GM12878 (cell line): ENCODE data around the gene ANO4. TPM values are rescaled to one million over a fixed set of nuclear protein-coding genes. Genes with fewer than 3 reads are reported as not detected.

Source experiments
- ATAC-seq: fragments of 200-7000 bp; cut with Tn5 transposase; 3 replicates; pipeline ENCODE4 v1.9.1; 2020; ENCODE audit warnings: mild to moderate bottlenecking, moderate library complexity
- BruUV-seq: library from RNA; stranded (reverse); fragments of 400-500 nt; replicated peaks from 2 replicates; lab custom pipeline; 2021; lab: Mats Ljungman, UMichigan
- CTCF ChIA-PET: fragments of 300-600 bp; sonication (Branson Sonifier 250); formaldehyde crosslinking; extraction: SDS; loops from one replicate; lab custom pipeline; 2021; ENCODE audit warnings: inconsistent platforms; lab: Yijun Ruan, JAX
- POLR2A ChIA-PET: fragments of 350-600 bp; formaldehyde crosslinking; extraction: SDS; loops from one replicate; lab custom pipeline; 2021; ENCODE audit warnings: inconsistent platforms; lab: Charles Lee
- RAD21 ChIA-PET: fragments of 300-600 bp; sonication (Branson Sonifier 250); formaldehyde crosslinking; loops from one replicate; lab custom pipeline; 2023; ENCODE audit warnings: antibody characterized with exemption; ENCODE audit not compliant: unreplicated experiment; lab: Charles Lee
- SMC1A ChIA-PET: fragments of 300-600 bp; sonication (Branson Sonifier 250); formaldehyde crosslinking; loops from one replicate; lab custom pipeline; 2023; ENCODE audit not compliant: unreplicated experiment, uncharacterized antibody; lab: Charles Lee
- DNase-seq: peaks from one replicate; pipeline ENCODE4 v3.0.0-alpha.2; 2011; ENCODE audit warnings: low read depth, low spot score
- FAIRE-seq: peaks from 3 replicates; lab custom pipeline; 2011; peaks lifted over from hg19 to GRCh38; lab: Jason Lieb, UNC
- H2AFZ ChIP-seq: 2 replicates; pipeline ENCODE4 v1.6.0; 2011; ENCODE audit warnings: low read depth, low read length, control low read depth; ENCODE audit not compliant: control insufficient read depth
- H3K27ac ChIP-seq: 2 replicates; pipeline ENCODE4 v1.5.1; 2011; ENCODE audit warnings: control low read depth; ENCODE audit not compliant: control insufficient read depth, insufficient read depth
- H3K27me3 ChIP-seq, 2 experiments: replicated peaks in 1 of 2; 2 replicates each; pipeline versions ENCODE4 v1.6.0 to v1.6.1; 2011; ENCODE audit warnings: low read length in 1 of 2; ENCODE audit not compliant: control insufficient read depth in 2 of 2, insufficient read depth in 2 of 2
- H3K36me3 ChIP-seq, 2 experiments: 2 replicates each; pipeline ENCODE4 v1.5.1; 2011; ENCODE audit warnings: low read length in 1 of 2; ENCODE audit not compliant: control insufficient read depth in 2 of 2, insufficient read depth in 2 of 2
- H3K4me1 ChIP-seq: 2 replicates; pipeline ENCODE4 v1.6.1; 2011; ENCODE audit warnings: mild to moderate bottlenecking, low read length, moderate library complexity, mixed read lengths; ENCODE audit not compliant: control insufficient read depth, insufficient read depth
- H3K4me2 ChIP-seq: 2 replicates; pipeline ENCODE4 v1.6.0; 2011; ENCODE audit warnings: control low read depth; ENCODE audit not compliant: control insufficient read depth, insufficient read depth
- H3K4me3 ChIP-seq: fragments of 200-600 bp; sonication (generic); 2 replicates; pipeline ENCODE4 v1.5.1; 2016
- H3K79me2 ChIP-seq: 2 replicates; pipeline ENCODE4 v1.6.0; 2011; ENCODE audit warnings: low read length; ENCODE audit not compliant: control insufficient read depth, insufficient read depth
- H3K9ac ChIP-seq: 2 replicates; pipeline ENCODE4 v1.8.0; 2011; ENCODE audit warnings: low read length, control low read depth, mixed read lengths; ENCODE audit not compliant: control insufficient read depth, insufficient read depth
- H3K9me3 ChIP-seq: replicated peaks from 3 replicates; pipeline ENCODE4 v1.5.1; 2011; ENCODE audit warnings: mild to moderate bottlenecking, low read length; ENCODE audit not compliant: control insufficient read depth, insufficient read depth
- H4K20me1 ChIP-seq: 2 replicates; pipeline ENCODE4 v1.6.0; 2011; ENCODE audit not compliant: control insufficient read depth, insufficient read depth
- GABPA ChIP-seq: IDR thresholded peaks from 2 replicates; pipeline ENCODE4 v1.6.1; 2014; ENCODE audit warnings: antibody characterized with exemption, low read depth, mild to moderate bottlenecking, inconsistent platforms
- HDAC6 ChIP-seq: fragments of 200-600 bp; sonication (generic); IDR thresholded peaks from one replicate; pipeline ENCODE4 v1.8.0; 2017; ENCODE audit warnings: antibody characterized with exemption; ENCODE audit not compliant: unreplicated experiment
- MEF2A ChIP-seq: IDR thresholded peaks from 2 replicates; pipeline ENCODE4 v1.6.1; 2011; ENCODE audit warnings: low read depth, mild to moderate bottlenecking, low read length, moderate library complexity; ENCODE audit not compliant: insufficient read depth
- POLR2A ChIP-seq: IDR thresholded peaks from 2 replicates; pipeline ENCODE4 v1.6.1; 2011; ENCODE audit warnings: low read depth, mild to moderate bottlenecking, low read length
- RAD51 ChIP-seq: fragments of 450-650 bp; IDR thresholded peaks from 2 replicates; pipeline ENCODE4 v1.6.1; 2016; ENCODE audit warnings: moderate library complexity, mild to moderate bottlenecking, inconsistent platforms
- RELA ChIP-seq: fragments of 450-650 bp; IDR thresholded peaks from 2 replicates; pipeline ENCODE4 v1.8.0; 2014; ENCODE audit warnings: borderline replicate concordance; ENCODE audit not compliant: partially characterized antibody
- SMAD5 ChIP-seq: IDR thresholded peaks from 2 replicates; pipeline ENCODE4 v1.6.1; 2016; ENCODE audit warnings: antibody characterized with exemption, low read depth
- SP1 ChIP-seq: IDR thresholded peaks from one replicate; pipeline ENCODE4 v1.6.1; 2011; ENCODE audit warnings: low read depth, low read length
- SPI1 ChIP-seq: IDR thresholded peaks from 2 replicates; pipeline ENCODE4 v1.6.1; 2011; ENCODE audit warnings: low read depth, mild to moderate bottlenecking, low read length, moderate library complexity, borderline replicate concordance; ENCODE audit not compliant: insufficient read depth
- STAT1 ChIP-seq: fragments of 450-650 bp; conservative IDR thresholded peaks from 2 replicates; pipeline ENCODE4 v1.6.1; 2014; ENCODE audit warnings: antibody characterized with exemption, mild to moderate bottlenecking
- TCF12 ChIP-seq: IDR thresholded peaks from 2 replicates; pipeline ENCODE4 v1.6.1; 2011; ENCODE audit warnings: low read depth, mild to moderate bottlenecking, low read length
- WRNIP1 ChIP-seq: IDR thresholded peaks from 2 replicates; pipeline ENCODE4 v1.6.1; 2011; ENCODE audit warnings: low read depth, low read length, improper control_type of control experiment, borderline replicate concordance
- WGBS: methylation state at CpG from one replicate; pipeline ENCODE4 v1.1.6; 2016; ENCODE audit warnings: low lambda C conversion rate; ENCODE audit not compliant: insufficient replicate concordance, insufficient coverage; ENCODE audit errors: missing lambda C conversion rate; 5-methylcytosine and 5-hydroxymethylcytosine counted together
- in situ Hi-C: fragments of 300-500 bp; cut with MboI; formaldehyde crosslinking; loops from 9 replicates; pipeline ENCODE4 v1.14.3; 2018; ENCODE audit warnings: mixed read lengths
- intact Hi-C: fragments of 100-400 bp; cut with micrococcal nuclease; formaldehyde crosslinking; loops from one replicate; pipeline ENCODE4 v1.14.2; 2022; ENCODE audit not compliant: unreplicated experiment
- polyA plus RNA-seq, 11 experiments: library from polyadenylated mRNA; depleted of rRNA in 4 of 11; unstranded in 6 of 11; stranded (reverse) in 5 of 11; fragments of >200 nt; fragmentation: Nextera tagmentation in 4 of 11; fragmentation: Illumina TruSeq in 1 of 11; extraction: Ambion mirVana in 4 of 11; extraction: Trizol in 1 of 11; gene quantifications; 1 replicate in 1 of 11; 2 replicates in 10 of 11; pipeline versions ENCODE4 v1.2.1 to v1.2.3, GENCODE V29; 2011 to 2016; ENCODE audit warnings: inconsistent platforms in 2 of 11, missing spikeins in 2 of 11, low read depth in 1 of 11
- total RNA-seq, 4 experiments: library from RNA; depleted of rRNA in 3 of 4; stranded (reverse); fragments of >200 nt in 3 of 4; fragmentation: Illumina TruSeq in 1 of 4; extraction: Trizol in 1 of 4; gene quantifications; 2 replicates each; pipeline versions ENCODE4 v1.2.1 to v1.2.3, GENCODE V29; 2013 to 2021
- TF ChIP-seq, protein P1 (sequence below): IDR thresholded peaks from 2 replicates; pipeline ENCODE4 v1.6.1; 2011; ENCODE audit warnings: borderline replicate concordance, low read depth, mild to moderate bottlenecking, moderate library complexity, low read length; ENCODE audit not compliant: insufficient read depth, poor library complexity, severe bottlenecking
- TF ChIP-seq, protein P2 (sequence below): IDR thresholded peaks from 2 replicates; pipeline ENCODE4 v1.6.1; 2011; ENCODE audit warnings: low read depth, mild to moderate bottlenecking, low read length, moderate library complexity, borderline replicate concordance; ENCODE audit errors: extremely low read depth
- TF ChIP-seq, protein P3 (sequence below): fragments of 450-650 bp; IDR thresholded peaks from 2 replicates; pipeline ENCODE4 v1.6.1; 2017; ENCODE audit warnings: mild to moderate bottlenecking, moderate library complexity

Gene ANO4
- total and polyA plus RNA-seq, 10 of the 15 experiments (the other 5 are each of a cell fraction or from before 2014, with no cell fraction given): not detected

DNA sequence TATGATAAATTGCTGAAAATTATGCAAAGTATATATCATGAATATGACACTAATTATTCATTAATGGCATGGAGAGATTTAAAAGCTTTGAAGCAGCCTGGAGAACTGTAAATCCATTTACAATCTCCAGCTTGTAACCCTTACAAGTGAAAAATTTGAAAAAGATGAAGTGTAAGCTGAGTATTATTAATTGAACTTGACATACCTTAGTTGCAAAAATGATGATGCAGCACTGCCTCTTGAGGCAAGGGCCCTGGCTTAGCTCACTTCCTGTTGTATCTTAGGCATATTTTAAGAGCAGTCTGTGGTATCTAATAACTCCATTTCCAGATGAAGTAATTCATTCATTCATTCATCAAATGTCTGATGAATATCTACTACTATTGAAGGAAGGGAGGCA is 158.6 kb downstream of the ANO4 start (continued):
- TF ChIP-seq, protein P1, sequence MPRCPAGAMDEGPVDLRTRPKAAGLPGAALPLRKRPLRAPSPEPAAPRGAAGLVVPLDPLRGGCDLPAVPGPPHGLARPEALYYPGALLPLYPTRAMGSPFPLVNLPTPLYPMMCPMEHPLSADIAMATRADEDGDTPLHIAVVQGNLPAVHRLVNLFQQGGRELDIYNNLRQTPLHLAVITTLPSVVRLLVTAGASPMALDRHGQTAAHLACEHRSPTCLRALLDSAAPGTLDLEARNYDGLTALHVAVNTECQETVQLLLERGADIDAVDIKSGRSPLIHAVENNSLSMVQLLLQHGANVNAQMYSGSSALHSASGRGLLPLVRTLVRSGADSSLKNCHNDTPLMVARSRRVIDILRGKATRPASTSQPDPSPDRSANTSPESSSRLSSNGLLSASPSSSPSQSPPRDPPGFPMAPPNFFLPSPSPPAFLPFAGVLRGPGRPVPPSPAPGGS: no peak
- TF ChIP-seq SP1 (no peak), GABPA (no peak), WRNIP1 (no peak)

DNA sequence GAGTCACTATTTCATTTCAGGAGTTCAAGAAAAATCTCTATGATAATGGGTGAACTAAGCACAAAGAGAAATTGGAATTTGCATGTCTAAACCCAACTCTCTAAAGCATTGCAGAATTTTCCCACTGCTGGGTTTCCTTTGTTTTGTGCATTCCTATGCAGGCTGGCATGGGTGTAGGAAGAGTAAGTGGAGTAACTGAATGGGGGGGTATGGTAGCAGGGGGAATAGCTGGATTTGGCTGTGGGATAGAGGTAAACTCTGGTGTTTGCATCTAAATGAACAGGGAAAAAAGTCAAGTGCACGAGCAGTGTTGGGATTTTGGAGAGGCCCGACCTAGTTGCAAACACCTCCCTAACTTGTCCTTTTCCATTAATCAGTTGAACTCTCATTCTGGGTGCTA is 159.1 kb downstream of the ANO4 start:
- Histone ChIP-seq H3K27me3 (no peaks in the 10 kb centered on the region; a peak in 2 of 4 replicates), H3K36me3 (no peaks in the 10 kb centered on the region), H3K9ac (no peak overlapping the region), H2AFZ (no peak overlapping the region), H3K9me3 (no peaks in the 10 kb centered on the region), H3K79me2 (no peaks in the 10 kb centered on the region), H3K4me1 (no peaks in the 10 kb centered on the region), H3K4me2 (no peak overlapping the region), H3K27ac (no peak overlapping the region), H4K20me1 (no peaks in the 10 kb centered on the region), H3K4me3 (no peak overlapping the region)
- intact Hi-C loops: no loop called here
- ChIA-PET CTCF (no interaction called here), POLR2A (no interaction called here), SMC1A (no interaction called here), RAD21 (no interaction called here)
- no TSS peak for BruUV-seq
- DNase-seq (no peak), FAIRE-seq (no peak), ATAC-seq (no peak)
- in situ Hi-C loops: no loop called here
- WGBS: 15% methylated on average over 2 of the region's 2 CpGs
- TF ChIP-seq, protein P2, sequence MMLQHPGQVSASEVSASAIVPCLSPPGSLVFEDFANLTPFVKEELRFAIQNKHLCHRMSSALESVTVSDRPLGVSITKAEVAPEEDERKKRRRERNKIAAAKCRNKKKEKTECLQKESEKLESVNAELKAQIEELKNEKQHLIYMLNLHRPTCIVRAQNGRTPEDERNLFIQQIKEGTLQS: no peak
- TF ChIP-seq SPI1 (no peak), HDAC6 (no peak), POLR2A (no peak), SMAD5 (no peak), TCF12 (no peak), RAD51 (no peak), STAT1 (no peak), SP1 (no peak), MEF2A (no peak), RELA (no peak)
- TF ChIP-seq, protein P3, sequence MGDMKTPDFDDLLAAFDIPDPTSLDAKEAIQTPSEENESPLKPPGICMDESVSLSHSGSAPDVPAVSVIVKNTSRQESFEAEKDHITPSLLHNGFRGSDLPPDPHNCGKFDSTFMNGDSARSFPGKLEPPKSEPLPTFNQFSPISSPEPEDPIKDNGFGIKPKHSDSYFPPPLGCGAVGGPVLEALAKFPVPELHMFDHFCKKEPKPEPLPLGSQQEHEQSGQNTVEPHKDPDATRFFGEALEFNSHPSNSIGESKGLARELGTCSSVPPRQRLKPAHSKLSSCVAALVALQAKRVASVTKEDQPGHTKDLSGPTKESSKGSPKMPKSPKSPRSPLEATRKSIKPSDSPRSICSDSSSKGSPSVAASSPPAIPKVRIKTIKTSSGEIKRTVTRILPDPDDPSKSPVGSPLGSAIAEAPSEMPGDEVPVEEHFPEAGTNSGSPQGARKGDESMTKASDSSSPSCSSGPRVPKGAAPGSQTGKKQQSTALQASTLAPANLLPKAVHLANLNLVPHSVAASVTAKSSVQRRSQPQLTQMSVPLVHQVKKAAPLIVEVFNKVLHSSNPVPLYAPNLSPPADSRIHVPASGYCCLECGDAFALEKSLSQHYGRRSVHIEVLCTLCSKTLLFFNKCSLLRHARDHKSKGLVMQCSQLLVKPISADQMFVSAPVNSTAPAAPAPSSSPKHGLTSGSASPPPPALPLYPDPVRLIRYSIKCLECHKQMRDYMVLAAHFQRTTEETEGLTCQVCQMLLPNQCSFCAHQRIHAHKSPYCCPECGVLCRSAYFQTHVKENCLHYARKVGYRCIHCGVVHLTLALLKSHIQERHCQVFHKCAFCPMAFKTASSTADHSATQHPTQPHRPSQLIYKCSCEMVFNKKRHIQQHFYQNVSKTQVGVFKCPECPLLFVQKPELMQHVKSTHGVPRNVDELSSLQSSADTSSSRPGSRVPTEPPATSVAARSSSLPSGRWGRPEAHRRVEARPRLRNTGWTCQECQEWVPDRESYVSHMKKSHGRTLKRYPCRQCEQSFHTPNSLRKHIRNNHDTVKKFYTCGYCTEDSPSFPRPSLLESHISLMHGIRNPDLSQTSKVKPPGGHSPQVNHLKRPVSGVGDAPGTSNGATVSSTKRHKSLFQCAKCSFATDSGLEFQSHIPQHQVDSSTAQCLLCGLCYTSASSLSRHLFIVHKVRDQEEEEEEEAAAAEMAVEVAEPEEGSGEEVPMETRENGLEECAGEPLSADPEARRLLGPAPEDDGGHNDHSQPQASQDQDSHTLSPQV: no peak
- TF ChIP-seq, protein P1: no peak
